Fibroblast of upper back skin (primary cell): ENCODE measurements around the gene MBP.

ENCODE experiments used
- DNase-seq: peaks from one replicate; pipeline ENCODE4 v3.0.0-alpha.2; 2013

The MBP gene

GRCh38 chr18:77065221-77065981, 67.2 kb downstream of the MBP start:
- peak; percentile 80 for DNase-seq

- DNase-seq, result no peak
Measured at GRCh38 chr18:77063260-77063659, 69.3 kb downstream of the MBP start.

GRCh38 chr18:77062518-77063003, 70.0 kb downstream of the MBP start:
- peak; percentile 58 for DNase-seq

GRCh38 chr18:77061946-77062517, 70.6 kb downstream of the MBP start:
- DNase-seq, result no peak

GRCh38 chr18:77061281-77061945, 71.2 kb downstream of the MBP start:
- DNase-seq, result no peak

- no peak for DNase-seq
Measured at GRCh38 chr18:77060151-77060550, 72.4 kb downstream of the MBP start.

- peak; percentile 60 for DNase-seq
Measured at GRCh38 chr18:77059294-77059916, 73.2 kb downstream of the MBP start.

GRCh38 chr18:77058290-77058835, 74.2 kb downstream of the MBP start:
- DNase-seq, result no peak

- no peak for DNase-seq
Measured at GRCh38 chr18:77057006-77057395, 75.6 kb downstream of the MBP start.

GRCh38 chr18:77056344-77057005, 76.1 kb downstream of the MBP start:
- DNase-seq, result no peak

- no peak for DNase-seq
Measured at GRCh38 chr18:77055429-77056300, 76.9 kb downstream of the MBP start.

GRCh38 chr18:77054606-77055428, 77.8 kb downstream of the MBP start:
- peak; percentile 82 for DNase-seq

- DNase-seq, result no peak
Measured at GRCh38 chr18:77054288-77054605, 78.3 kb downstream of the MBP start.

GRCh38 chr18:77053616-77054287, 78.8 kb downstream of the MBP start:
- no peak for DNase-seq

- no peak for DNase-seq
Measured at GRCh38 chr18:77052983-77053309, 79.6 kb downstream of the MBP start.

GRCh38 chr18:77052297-77052982, 80.1 kb downstream of the MBP start:
- no peak for DNase-seq

GRCh38 chr18:77051581-77052296, 80.8 kb downstream of the MBP start:
- DNase-seq, result no peak

GRCh38 chr18:77049938-77050337, 82.6 kb downstream of the MBP start:
- no peak for DNase-seq

GRCh38 chr18:77047803-77048419, 84.7 kb downstream of the MBP start:
- DNase-seq, result no peak
